HEK293 (cell line): ENCODE results near the gene ABHD8.

Experiments
- GLIS1 ChIP-seq: fragments of 450-650 bp; formaldehyde crosslinking; IDR thresholded peaks from 2 replicates; pipeline ENCODE4 v1.5.1; 2016; ENCODE audit warnings: missing biosample characterization, missing genetic modification characterization
- ZEB2 ChIP-seq: fragments of 450-650 bp; formaldehyde crosslinking; IDR thresholded peaks from 2 replicates; pipeline ENCODE4 v1.5.1; 2016; ENCODE audit warnings: missing biosample characterization, missing genetic modification characterization
- ZNF133 ChIP-seq: fragments of 450-650 bp; formaldehyde crosslinking; IDR thresholded peaks from 2 replicates; pipeline ENCODE4 v1.5.1; 2016; ENCODE audit warnings: missing biosample characterization, missing genetic modification characterization
- ZNF174 ChIP-seq: fragments of 450-650 bp; formaldehyde crosslinking; IDR thresholded peaks from 2 replicates; pipeline ENCODE4 v1.5.0; 2017; ENCODE audit warnings: missing biosample characterization, mild to moderate bottlenecking, missing genetic modification characterization
- ZNF2 ChIP-seq: fragments of 450-650 bp; formaldehyde crosslinking; IDR thresholded peaks from 2 replicates; pipeline ENCODE4 v1.5.1; 2016; ENCODE audit warnings: missing biosample characterization, missing genetic modification characterization
- ZNF223 ChIP-seq: fragments of 450-650 bp; formaldehyde crosslinking; IDR thresholded peaks from 2 replicates; pipeline ENCODE4 v1.5.1; 2016; ENCODE audit warnings: missing biosample characterization, missing genetic modification characterization
- ZNF24 ChIP-seq: fragments of 450-650 bp; formaldehyde crosslinking; IDR thresholded peaks from 2 replicates; pipeline ENCODE4 v1.5.1; 2016; ENCODE audit warnings: missing biosample characterization, missing genetic modification characterization
- ZNF266 ChIP-seq: fragments of 450-650 bp; formaldehyde crosslinking; IDR thresholded peaks from 2 replicates; pipeline ENCODE4 v1.5.1; 2016; ENCODE audit warnings: missing biosample characterization, missing genetic modification characterization, low read depth
- ZNF394 ChIP-seq: fragments of 450-650 bp; formaldehyde crosslinking; IDR thresholded peaks from 2 replicates; pipeline ENCODE4 v1.5.1; 2016; ENCODE audit warnings: missing biosample characterization, missing genetic modification characterization, mild to moderate bottlenecking, moderate library complexity, borderline replicate concordance
- ZNF529 ChIP-seq: fragments of 450-650 bp; formaldehyde crosslinking; IDR thresholded peaks from 2 replicates; pipeline ENCODE4 v1.5.1; 2017; ENCODE audit warnings: missing genetic modification characterization, missing biosample characterization; ENCODE audit not compliant: insufficient replicate concordance
- ZNF596 ChIP-seq: fragments of 450-650 bp; IDR thresholded peaks from 2 replicates; pipeline ENCODE4 v1.5.0; 2018; ENCODE audit warnings: missing biosample characterization, mild to moderate bottlenecking, missing genetic modification characterization, moderate library complexity
- ZNF768 ChIP-seq: fragments of 450-650 bp; formaldehyde crosslinking; IDR thresholded peaks from 2 replicates; pipeline ENCODE4 v1.5.1; 2018; ENCODE audit warnings: missing biosample characterization, mild to moderate bottlenecking, missing genetic modification characterization
- ZNF785 ChIP-seq: fragments of 450-650 bp; formaldehyde crosslinking; IDR thresholded peaks from 2 replicates; pipeline ENCODE4 v1.5.1; 2016; ENCODE audit warnings: missing biosample characterization, missing genetic modification characterization
- TF ChIP-seq, protein P1 (sequence below): fragments of 450-650 bp; formaldehyde crosslinking; IDR thresholded peaks from 2 replicates; pipeline ENCODE4 v1.5.1; 2017; ENCODE audit warnings: missing biosample characterization, missing genetic modification characterization
- TF ChIP-seq, protein P2 (sequence below): fragments of 450-650 bp; formaldehyde crosslinking; conservative IDR thresholded peaks from 2 replicates; pipeline ENCODE4 v1.5.1; 2016; ENCODE audit warnings: low read depth, missing biosample characterization, missing genetic modification characterization
- TF ChIP-seq, protein P3 (sequence below): fragments of 450-650 bp; formaldehyde crosslinking; IDR thresholded peaks from 2 replicates; pipeline ENCODE4 v1.5.1; 2016; ENCODE audit warnings: missing biosample characterization, missing genetic modification characterization
- TF ChIP-seq, protein P4 (sequence below): fragments of 450-650 bp; formaldehyde crosslinking; IDR thresholded peaks from 2 replicates; pipeline ENCODE4 v1.5.1; 2016; ENCODE audit warnings: missing biosample characterization, missing genetic modification characterization
- TF ChIP-seq, protein P5 (sequence below): fragments of 450-650 bp; formaldehyde crosslinking; IDR thresholded peaks from 2 replicates; pipeline ENCODE4 v1.5.1; 2016; ENCODE audit warnings: missing biosample characterization, missing genetic modification characterization
- TF ChIP-seq, protein P6 (sequence below): fragments of 450-650 bp; formaldehyde crosslinking; IDR thresholded peaks from 2 replicates; pipeline ENCODE4 v1.5.1; 2016; ENCODE audit warnings: missing biosample characterization, missing genetic modification characterization
- TF ChIP-seq, protein P7 (sequence below): IDR thresholded peaks from 2 replicates; pipeline ENCODE4 v1.6.1; 2011; ENCODE audit warnings: mild to moderate bottlenecking, low read depth, low read length, borderline replicate concordance
- TF ChIP-seq, protein P8 (sequence below): sonication (generic); formaldehyde crosslinking; IDR thresholded peaks from 2 replicates; pipeline ENCODE4 v1.8.1; 2022; ENCODE audit warnings: mild to moderate bottlenecking, moderate library complexity, missing genetic modification reagents

ABHD8 gene

DNA sequence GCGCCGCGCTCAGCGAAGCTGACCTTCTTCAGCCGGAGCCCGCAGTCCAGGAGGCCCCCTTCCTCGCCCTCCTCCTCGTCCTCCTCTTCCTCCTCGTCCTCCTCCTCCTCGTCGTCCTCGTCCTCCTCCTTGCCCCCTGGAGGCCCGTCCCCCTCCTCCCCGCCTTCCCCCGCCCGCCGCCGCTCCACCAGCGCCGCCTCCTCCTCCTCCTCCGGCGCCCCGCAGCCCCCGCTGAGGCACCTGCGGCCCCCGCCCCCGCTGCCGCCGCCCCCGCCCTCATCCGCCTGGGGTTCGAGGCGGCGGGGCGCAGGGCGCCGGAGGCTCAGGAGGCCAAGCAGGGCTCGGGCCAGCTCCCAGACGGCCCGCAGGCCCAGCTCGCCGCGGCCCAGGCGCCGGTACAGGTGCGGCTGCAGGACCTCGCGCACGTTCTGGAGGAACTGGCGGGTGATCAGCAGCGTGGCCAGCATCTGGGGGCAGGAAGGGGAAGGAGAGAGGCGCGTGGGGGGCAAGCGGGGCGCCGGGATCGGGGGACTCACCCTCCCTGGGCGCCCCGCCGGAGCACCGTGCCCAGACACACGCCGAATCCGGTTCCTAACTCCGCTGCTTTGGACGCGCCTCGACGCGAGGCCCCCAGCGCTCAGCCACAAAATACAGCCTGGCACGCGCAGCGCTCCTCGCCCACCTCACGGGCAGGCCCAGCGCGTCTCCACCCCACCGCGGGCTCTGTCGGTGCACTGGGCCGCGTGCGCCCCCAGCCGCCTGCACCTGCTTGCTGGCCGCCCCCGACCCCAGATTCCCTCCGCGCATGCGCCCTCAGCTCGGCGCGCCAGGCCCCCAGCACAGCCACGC lies 25.5 kb upstream of the ABHD8 start (continued):
- no peak for TF ChIP-seq ZNF223 (tag by site-specific recombination)
- TF ChIP-seq, protein P1, sequence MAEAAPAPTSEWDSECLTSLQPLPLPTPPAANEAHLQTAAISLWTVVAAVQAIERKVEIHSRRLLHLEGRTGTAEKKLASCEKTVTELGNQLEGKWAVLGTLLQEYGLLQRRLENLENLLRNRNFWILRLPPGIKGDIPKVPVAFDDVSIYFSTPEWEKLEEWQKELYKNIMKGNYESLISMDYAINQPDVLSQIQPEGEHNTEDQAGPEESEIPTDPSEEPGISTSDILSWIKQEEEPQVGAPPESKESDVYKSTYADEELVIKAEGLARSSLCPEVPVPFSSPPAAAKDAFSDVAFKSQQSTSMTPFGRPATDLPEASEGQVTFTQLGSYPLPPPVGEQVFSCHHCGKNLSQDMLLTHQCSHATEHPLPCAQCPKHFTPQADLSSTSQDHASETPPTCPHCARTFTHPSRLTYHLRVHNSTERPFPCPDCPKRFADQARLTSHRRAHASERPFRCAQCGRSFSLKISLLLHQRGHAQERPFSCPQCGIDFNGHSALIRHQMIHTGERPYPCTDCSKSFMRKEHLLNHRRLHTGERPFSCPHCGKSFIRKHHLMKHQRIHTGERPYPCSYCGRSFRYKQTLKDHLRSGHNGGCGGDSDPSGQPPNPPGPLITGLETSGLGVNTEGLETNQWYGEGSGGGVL (tag by site-specific recombination), result peak; percentile 63
- no peak for TF ChIP-seq ZNF529 (tag by site-specific recombination)
- 0 out of 2 replicates have a peak, but pooled peaks have one; percentile 5 for TF ChIP-seq ZEB2 (tag by site-specific recombination)
- no peak for TF ChIP-seq ZNF785 (tag by site-specific recombination)
- no peak for TF ChIP-seq ZNF266 (tag by site-specific recombination)
- TF ChIP-seq, protein P2, sequence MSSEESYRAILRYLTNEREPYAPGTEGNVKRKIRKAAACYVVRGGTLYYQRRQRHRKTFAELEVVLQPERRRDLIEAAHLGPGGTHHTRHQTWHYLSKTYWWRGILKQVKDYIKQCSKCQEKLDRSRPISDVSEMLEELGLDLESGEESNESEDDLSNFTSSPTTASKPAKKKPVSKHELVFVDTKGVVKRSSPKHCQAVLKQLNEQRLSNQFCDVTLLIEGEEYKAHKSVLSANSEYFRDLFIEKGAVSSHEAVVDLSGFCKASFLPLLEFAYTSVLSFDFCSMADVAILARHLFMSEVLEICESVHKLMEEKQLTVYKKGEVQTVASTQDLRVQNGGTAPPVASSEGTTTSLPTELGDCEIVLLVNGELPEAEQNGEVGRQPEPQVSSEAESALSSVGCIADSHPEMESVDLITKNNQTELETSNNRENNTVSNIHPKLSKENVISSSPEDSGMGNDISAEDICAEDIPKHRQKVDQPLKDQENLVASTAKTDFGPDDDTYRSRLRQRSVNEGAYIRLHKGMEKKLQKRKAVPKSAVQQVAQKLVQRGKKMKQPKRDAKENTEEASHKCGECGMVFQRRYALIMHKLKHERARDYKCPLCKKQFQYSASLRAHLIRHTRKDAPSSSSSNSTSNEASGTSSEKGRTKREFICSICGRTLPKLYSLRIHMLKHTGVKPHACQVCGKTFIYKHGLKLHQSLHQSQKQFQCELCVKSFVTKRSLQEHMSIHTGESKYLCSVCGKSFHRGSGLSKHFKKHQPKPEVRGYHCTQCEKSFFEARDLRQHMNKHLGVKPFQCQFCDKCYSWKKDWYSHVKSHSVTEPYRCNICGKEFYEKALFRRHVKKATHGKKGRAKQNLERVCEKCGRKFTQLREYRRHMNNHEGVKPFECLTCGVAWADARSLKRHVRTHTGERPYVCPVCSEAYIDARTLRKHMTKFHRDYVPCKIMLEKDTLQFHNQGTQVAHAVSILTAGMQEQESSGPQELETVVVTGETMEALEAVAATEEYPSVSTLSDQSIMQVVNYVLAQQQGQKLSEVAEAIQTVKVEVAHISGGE (tag by site-specific recombination), result 0 out of 2 replicates have a peak, but pooled peaks have one; percentile 2
- TF ChIP-seq, protein P3, sequence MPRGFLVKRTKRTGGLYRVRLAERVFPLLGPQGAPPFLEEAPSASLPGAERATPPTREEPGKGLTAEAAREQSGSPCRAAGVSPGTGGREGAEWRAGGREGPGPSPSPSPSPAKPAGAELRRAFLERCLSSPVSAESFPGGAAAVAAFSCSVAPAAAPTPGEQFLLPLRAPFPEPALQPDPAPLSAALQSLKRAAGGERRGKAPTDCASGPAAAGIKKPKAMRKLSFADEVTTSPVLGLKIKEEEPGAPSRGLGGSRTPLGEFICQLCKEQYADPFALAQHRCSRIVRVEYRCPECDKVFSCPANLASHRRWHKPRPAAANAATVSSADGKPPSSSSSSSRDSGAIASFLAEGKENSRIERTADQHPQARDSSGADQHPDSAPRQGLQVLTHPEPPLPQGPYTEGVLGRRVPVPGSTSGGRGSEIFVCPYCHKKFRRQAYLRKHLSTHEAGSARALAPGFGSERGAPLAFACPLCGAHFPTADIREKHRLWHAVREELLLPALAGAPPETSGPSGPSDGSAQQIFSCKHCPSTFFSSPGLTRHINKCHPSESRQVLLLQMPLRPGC, result no peak
- TF ChIP-seq, protein P4, sequence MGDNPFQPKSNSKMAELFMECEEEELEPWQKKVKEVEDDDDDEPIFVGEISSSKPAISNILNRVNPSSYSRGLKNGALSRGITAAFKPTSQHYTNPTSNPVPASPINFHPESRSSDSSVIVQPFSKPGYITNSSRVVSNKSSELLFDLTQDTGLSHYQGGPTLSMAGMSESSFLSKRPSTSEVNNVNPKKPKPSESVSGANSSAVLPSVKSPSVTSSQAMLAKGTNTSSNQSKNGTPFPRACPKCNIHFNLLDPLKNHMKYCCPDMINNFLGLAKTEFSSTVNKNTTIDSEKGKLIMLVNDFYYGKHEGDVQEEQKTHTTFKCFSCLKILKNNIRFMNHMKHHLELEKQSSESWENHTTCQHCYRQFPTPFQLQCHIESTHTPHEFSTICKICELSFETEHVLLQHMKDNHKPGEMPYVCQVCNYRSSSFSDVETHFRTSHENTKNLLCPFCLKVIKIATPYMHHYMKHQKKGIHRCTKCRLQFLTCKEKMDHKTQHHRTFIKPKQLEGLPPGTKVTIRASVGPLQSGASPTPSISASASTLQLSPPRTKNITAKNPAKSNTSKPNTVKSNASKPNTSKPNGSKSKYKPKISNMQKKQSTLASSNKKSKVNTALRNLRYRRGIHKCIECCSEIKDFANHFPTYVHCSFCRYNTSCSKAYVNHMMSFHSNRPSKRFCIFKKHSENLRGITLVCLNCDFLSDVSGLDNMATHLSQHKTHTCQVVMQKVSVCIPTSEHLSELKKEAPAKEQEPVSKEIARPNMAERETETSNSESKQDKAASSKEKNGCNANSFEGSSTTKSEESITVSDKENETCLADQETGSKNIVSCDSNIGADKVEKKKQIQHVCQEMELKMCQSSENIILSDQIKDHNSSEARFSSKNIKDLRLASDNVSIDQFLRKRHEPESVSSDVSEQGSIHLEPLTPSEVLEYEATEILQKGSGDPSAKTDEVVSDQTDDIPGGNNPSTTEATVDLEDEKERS (tag by site-specific recombination), result no peak
- TF ChIP-seq, protein P5, sequence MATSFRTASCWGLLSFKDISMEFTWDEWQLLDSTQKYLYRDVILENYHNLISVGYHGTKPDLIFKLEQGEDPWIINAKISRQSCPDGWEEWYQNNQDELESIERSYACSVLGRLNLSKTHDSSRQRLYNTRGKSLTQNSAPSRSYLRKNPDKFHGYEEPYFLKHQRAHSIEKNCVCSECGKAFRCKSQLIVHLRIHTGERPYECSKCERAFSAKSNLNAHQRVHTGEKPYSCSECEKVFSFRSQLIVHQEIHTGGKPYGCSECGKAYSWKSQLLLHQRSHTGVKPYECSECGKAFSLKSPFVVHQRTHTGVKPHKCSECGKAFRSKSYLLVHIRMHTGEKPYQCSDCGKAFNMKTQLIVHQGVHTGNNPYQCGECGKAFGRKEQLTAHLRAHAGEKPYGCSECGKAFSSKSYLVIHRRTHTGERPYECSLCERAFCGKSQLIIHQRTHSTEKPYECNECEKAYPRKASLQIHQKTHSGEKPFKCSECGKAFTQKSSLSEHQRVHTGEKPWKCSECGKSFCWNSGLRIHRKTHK, result no peak
- TF ChIP-seq, protein P6, sequence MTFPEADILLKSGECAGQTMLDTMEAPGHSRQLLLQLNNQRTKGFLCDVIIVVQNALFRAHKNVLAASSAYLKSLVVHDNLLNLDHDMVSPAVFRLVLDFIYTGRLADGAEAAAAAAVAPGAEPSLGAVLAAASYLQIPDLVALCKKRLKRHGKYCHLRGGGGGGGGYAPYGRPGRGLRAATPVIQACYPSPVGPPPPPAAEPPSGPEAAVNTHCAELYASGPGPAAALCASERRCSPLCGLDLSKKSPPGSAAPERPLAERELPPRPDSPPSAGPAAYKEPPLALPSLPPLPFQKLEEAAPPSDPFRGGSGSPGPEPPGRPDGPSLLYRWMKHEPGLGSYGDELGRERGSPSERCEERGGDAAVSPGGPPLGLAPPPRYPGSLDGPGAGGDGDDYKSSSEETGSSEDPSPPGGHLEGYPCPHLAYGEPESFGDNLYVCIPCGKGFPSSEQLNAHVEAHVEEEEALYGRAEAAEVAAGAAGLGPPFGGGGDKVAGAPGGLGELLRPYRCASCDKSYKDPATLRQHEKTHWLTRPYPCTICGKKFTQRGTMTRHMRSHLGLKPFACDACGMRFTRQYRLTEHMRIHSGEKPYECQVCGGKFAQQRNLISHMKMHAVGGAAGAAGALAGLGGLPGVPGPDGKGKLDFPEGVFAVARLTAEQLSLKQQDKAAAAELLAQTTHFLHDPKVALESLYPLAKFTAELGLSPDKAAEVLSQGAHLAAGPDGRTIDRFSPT (tag by site-specific recombination), result no peak
- TF ChIP-seq ZNF174 (tag by site-specific recombination), result no peak
- TF ChIP-seq ZNF133 (tag by site-specific recombination), result no peak
- TF ChIP-seq ZNF596 (tag by site-specific recombination), result no peak
- TF ChIP-seq ZNF768, result no peak
- no peak for TF ChIP-seq ZNF24
- TF ChIP-seq, protein P7, sequence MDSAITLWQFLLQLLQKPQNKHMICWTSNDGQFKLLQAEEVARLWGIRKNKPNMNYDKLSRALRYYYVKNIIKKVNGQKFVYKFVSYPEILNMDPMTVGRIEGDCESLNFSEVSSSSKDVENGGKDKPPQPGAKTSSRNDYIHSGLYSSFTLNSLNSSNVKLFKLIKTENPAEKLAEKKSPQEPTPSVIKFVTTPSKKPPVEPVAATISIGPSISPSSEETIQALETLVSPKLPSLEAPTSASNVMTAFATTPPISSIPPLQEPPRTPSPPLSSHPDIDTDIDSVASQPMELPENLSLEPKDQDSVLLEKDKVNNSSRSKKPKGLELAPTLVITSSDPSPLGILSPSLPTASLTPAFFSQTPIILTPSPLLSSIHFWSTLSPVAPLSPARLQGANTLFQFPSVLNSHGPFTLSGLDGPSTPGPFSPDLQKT, result no peak
- peak; percentile 51; the same call in 1 of the 2 replicates for TF ChIP-seq GLIS1 (tag by site-specific recombination)
- no peak for TF ChIP-seq ZNF394 (tag by site-specific recombination)
- TF ChIP-seq ZNF2 (tag by site-specific recombination), result no peak
- TF ChIP-seq, protein P8, sequence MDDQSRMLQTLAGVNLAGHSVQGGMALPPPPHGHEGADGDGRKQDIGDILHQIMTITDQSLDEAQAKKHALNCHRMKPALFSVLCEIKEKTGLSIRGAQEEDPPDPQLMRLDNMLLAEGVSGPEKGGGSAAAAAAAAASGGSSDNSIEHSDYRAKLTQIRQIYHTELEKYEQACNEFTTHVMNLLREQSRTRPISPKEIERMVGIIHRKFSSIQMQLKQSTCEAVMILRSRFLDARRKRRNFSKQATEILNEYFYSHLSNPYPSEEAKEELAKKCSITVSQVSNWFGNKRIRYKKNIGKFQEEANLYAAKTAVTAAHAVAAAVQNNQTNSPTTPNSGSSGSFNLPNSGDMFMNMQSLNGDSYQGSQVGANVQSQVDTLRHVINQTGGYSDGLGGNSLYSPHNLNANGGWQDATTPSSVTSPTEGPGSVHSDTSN, result no peak
